Ishikawa (cell line): ENCODE measurements around the gene TCFL5.

Experiments
- CEBPB ChIP-seq: IDR thresholded peaks from 2 replicates; pipeline ENCODE4 v1.6.1; 2012
- CREB1 ChIP-seq: IDR thresholded peaks from 2 replicates; pipeline ENCODE4 v1.6.1; 2012; ENCODE audit warnings: low read depth
- EP300 ChIP-seq: IDR thresholded peaks from 2 replicates; pipeline ENCODE4 v1.6.1; 2012; ENCODE audit warnings: borderline replicate concordance
- FOXM1 ChIP-seq: IDR thresholded peaks from 2 replicates; pipeline ENCODE4 v1.6.1; 2012; ENCODE audit warnings: low read depth, borderline replicate concordance
- MAX ChIP-seq: IDR thresholded peaks from 2 replicates; pipeline ENCODE4 v1.6.1; 2012
- NFIC ChIP-seq: IDR thresholded peaks from 2 replicates; pipeline ENCODE4 v1.6.1; 2012
- RAD21 ChIP-seq: IDR thresholded peaks from 2 replicates; pipeline ENCODE4 v1.6.1; 2012; ENCODE audit warnings: low read depth
- TAF1 ChIP-seq: IDR thresholded peaks from 2 replicates; pipeline ENCODE4 v1.6.1; 2012; ENCODE audit warnings: low read depth, mild to moderate bottlenecking
- TF ChIP-seq, protein P1 (sequence below): IDR thresholded peaks from 2 replicates; pipeline ENCODE4 v1.6.1; 2012; ENCODE audit warnings: low read depth, mild to moderate bottlenecking

DNA sequence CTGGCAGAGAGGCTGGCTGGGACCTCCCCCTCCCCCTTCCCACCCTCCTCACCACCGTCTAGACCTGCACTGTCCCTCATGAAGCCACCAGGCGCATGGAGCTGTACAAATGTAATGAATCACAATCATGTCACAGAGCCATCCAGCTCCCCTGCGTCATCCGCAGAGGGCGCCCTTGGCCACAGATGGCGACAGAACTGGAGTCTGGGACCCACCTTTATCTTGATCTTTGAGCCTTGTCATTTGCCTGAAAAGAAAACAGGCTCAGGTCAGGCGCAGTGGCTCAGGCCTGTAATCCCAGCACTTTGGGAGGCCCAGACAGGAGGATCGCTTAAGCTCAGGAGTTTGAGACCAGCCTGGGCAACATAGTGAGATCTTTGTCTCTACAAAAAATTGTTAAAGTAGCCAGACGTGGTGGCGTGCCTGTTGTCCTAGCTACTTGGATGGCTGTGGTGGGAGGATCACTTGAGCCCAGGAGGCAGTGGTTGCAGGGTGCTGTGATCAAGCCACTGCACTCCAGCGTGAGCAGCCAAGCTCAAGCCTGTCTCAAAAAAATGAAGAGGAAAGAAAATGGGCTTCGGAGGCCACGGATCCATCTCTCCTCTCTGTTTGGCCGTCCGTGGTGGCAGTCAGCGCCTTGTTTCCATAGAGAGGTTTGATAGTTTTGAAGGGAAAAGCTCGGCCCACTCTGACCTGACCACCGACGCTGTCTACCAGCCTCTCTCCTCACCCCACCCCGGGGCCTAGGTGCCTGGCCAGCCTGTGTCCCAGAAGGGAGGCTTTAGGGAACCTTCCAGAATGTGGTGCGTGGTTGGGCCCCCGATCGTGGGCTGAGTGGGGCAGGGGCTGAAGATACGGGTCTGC, 38.6 kb downstream of the TCFL5 start:
- no peak for TF ChIP-seq CEBPB
- no peak for TF ChIP-seq TAF1
- no peak for TF ChIP-seq NFIC
- TF ChIP-seq FOXM1, result no peak
- TF ChIP-seq EP300, result no peak
- TF ChIP-seq CREB1, result no peak
- TF ChIP-seq MAX, result no peak
- peak; percentile 72 for TF ChIP-seq RAD21
- TF ChIP-seq, protein P1, sequence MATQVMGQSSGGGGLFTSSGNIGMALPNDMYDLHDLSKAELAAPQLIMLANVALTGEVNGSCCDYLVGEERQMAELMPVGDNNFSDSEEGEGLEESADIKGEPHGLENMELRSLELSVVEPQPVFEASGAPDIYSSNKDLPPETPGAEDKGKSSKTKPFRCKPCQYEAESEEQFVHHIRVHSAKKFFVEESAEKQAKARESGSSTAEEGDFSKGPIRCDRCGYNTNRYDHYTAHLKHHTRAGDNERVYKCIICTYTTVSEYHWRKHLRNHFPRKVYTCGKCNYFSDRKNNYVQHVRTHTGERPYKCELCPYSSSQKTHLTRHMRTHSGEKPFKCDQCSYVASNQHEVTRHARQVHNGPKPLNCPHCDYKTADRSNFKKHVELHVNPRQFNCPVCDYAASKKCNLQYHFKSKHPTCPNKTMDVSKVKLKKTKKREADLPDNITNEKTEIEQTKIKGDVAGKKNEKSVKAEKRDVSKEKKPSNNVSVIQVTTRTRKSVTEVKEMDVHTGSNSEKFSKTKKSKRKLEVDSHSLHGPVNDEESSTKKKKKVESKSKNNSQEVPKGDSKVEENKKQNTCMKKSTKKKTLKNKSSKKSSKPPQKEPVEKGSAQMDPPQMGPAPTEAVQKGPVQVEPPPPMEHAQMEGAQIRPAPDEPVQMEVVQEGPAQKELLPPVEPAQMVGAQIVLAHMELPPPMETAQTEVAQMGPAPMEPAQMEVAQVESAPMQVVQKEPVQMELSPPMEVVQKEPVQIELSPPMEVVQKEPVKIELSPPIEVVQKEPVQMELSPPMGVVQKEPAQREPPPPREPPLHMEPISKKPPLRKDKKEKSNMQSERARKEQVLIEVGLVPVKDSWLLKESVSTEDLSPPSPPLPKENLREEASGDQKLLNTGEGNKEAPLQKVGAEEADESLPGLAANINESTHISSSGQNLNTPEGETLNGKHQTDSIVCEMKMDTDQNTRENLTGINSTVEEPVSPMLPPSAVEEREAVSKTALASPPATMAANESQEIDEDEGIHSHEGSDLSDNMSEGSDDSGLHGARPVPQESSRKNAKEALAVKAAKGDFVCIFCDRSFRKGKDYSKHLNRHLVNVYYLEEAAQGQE, result no peak
